Measurements from ENCODE around the gene SEC16A. TPM values are rescaled to one million over a fixed set of nuclear protein-coding genes. Genes with fewer than 3 reads are reported as not detected.
"Not testable (repeated sequence)": the region's sequence is repeated elsewhere in the genome, so short reads cannot be mapped to it uniquely, and the experiment has no call there.

SEC16A gene
- total RNA-seq, 1 donor from 2014 or later = 64.5 TPM

GRCh38 chr9:136410500-136411287 lies 72.1 kb downstream of the SEC16A start, which contains the start of the genes ENTR1 and PMPCA:
ENTR1 (minus strand) TSS chr9:136410614; CDS start chr9:136410397, 217 bp downstream.
PMPCA (plus strand) TSS chr9:136410658; CDS start chr9:136410669, 11 bp downstream.
- DNase-seq (ENCODE audit: low read depth) = peak; percentile 42
- no peak for TF ChIP-seq CTCF (IDR thresholded peaks at IDR 0.05; ENCODE audit: insufficient read depth, low read length, poor library complexity, severe bottlenecking)

GRCh38 chr9:136409557-136410455 lies 73.0 kb downstream of the SEC16A start:
- DNase-seq (ENCODE audit: low read depth) = no peak
- Histone ChIP-seq H3K27me3 (ENCODE audit: control insufficient read depth, insufficient read depth, low read length) (no peaks in the 10 kb centered on the region), H3K36me3 (ENCODE audit: control insufficient read depth, insufficient read depth, low read length) (peaks cover 7% of the 10 kb centered on the region), H3K4me3 (ENCODE audit: low read depth, low read length) (peak overlapping the region; percentile 96)
- TF ChIP-seq CTCF (IDR thresholded peaks at IDR 0.05; ENCODE audit: insufficient read depth, low read length, poor library complexity, severe bottlenecking) = no peak

More at GRCh38 chr9:136410500-136411287, 72.1 kb downstream of the SEC16A start, which contains the start of the genes ENTR1 and PMPCA:
- peak within 1 kb of the TSS; percentile 96 for H3K4me3 ChIP-seq (ENCODE audit: low read depth, low read length)
- H3K36me3 ChIP-seq (ENCODE audit: control insufficient read depth, insufficient read depth, low read length) = peaks cover 7% of the 10 kb centered on the region
- no peaks in the 10 kb centered on the region for H3K27me3 ChIP-seq (ENCODE audit: control insufficient read depth, insufficient read depth, low read length)

GRCh38 chr9:136407911-136408310 lies 74.9 kb downstream of the SEC16A start:
- Histone ChIP-seq H3K36me3 (ENCODE audit: control insufficient read depth, insufficient read depth, low read length) (peaks cover 6% of the 10 kb centered on the region), H3K27me3 (ENCODE audit: control insufficient read depth, insufficient read depth, low read length) (no peaks in the 10 kb centered on the region), H3K4me3 (ENCODE audit: low read depth, low read length) (no peak overlapping the region)
- TF ChIP-seq CTCF (IDR thresholded peaks at IDR 0.05; ENCODE audit: insufficient read depth, low read length, poor library complexity, severe bottlenecking) = no peak
- DNase-seq (ENCODE audit: low read depth) = no peak

- not testable (repeated sequence) for H3K27me3 ChIP-seq (ENCODE audit: control insufficient read depth, insufficient read depth, low read length); H3K36me3 ChIP-seq (ENCODE audit: control insufficient read depth, insufficient read depth, low read length); H3K4me3 ChIP-seq (ENCODE audit: low read depth, low read length); DNase-seq (ENCODE audit: low read depth)
Measured at GRCh38 chr9:136407061-136407460, 75.8 kb downstream of the SEC16A start.

GRCh38 chr9:136405904-136406303 lies 76.9 kb downstream of the SEC16A start:
- not testable (repeated sequence) for H3K4me3 ChIP-seq (ENCODE audit: low read depth, low read length); DNase-seq (ENCODE audit: low read depth); H3K36me3 ChIP-seq (ENCODE audit: control insufficient read depth, insufficient read depth, low read length); H3K27me3 ChIP-seq (ENCODE audit: control insufficient read depth, insufficient read depth, low read length)

- Histone ChIP-seq H3K27me3 (ENCODE audit: control insufficient read depth, insufficient read depth, low read length) (no peaks in the 10 kb centered on the region), H3K36me3 (ENCODE audit: control insufficient read depth, insufficient read depth, low read length) (peaks cover 4% of the 10 kb centered on the region), H3K4me3 (ENCODE audit: low read depth, low read length) (no peak overlapping the region)
- TF ChIP-seq CTCF (IDR thresholded peaks at IDR 0.05; ENCODE audit: insufficient read depth, low read length, poor library complexity, severe bottlenecking) = no peak
- DNase-seq (ENCODE audit: low read depth) = no peak
Measured at GRCh38 chr9:136405481-136405880, 77.4 kb downstream of the SEC16A start.

All from kidney epithelial cell (primary cell).